Mononuclear cell (primary cell): Measurements from ENCODE around the gene CEL. TPM values are rescaled to one million over a fixed set of nuclear protein-coding genes. Genes with fewer than 3 reads are reported as not detected.
A peak's percentile ranks its signal among the peaks of the same experiment; 100 is the strongest.

ENCODE experiments used
- H3K27me3 ChIP-seq: 2 replicates; pipeline ENCODE4 v1.6.0; 2011; ENCODE audit warnings: low read length, control low read depth; ENCODE audit not compliant: insufficient read depth
- H3K4me1 ChIP-seq: 2 replicates; pipeline ENCODE4 v1.5.1; 2011; ENCODE audit warnings: mild to moderate bottlenecking, low read length, control low read depth; ENCODE audit not compliant: insufficient read depth
- H3K4me3 ChIP-seq: 2 replicates; pipeline ENCODE4 v1.5.1; 2011; ENCODE audit warnings: mild to moderate bottlenecking, low read length, moderate library complexity
- H3K9me3 ChIP-seq: 2 replicates; pipeline ENCODE4 v1.5.1; 2011; ENCODE audit warnings: low read depth, mild to moderate bottlenecking, control low read depth, low read length
- total RNA-seq: library from RNA; depleted of rRNA; stranded (reverse); fragments of >200 nt; gene quantifications from one replicate; pipeline ENCODE4 v1.2.3, GENCODE V29; 2012

Gene CEL
- total RNA-seq, 1 donor = 0.21 TPM

GRCh38 chr9:133117271-133118178 lies 55.7 kb downstream of the CEL start:
- Histone ChIP-seq H3K9me3 (no peaks in the 10 kb centered on the region), H3K27me3 (no peaks in the 10 kb centered on the region), H3K4me3 (no peak overlapping the region), H3K4me1 (peaks cover 93% of the 10 kb centered on the region)

- no peaks in the 10 kb centered on the region for H3K27me3 ChIP-seq
- peaks cover 93% of the 10 kb centered on the region for H3K4me1 ChIP-seq
- H3K9me3 ChIP-seq = no peaks in the 10 kb centered on the region
- no peak overlapping the region for H3K4me3 ChIP-seq
Measured at GRCh38 chr9:133118179-133118520, 56.4 kb downstream of the CEL start.

GRCh38 chr9:133118568-133118967 lies 56.8 kb downstream of the CEL start:
- Histone ChIP-seq H3K9me3 (no peaks in the 10 kb centered on the region), H3K27me3 (no peaks in the 10 kb centered on the region), H3K4me3 (no peak overlapping the region), H3K4me1 (peaks cover 93% of the 10 kb centered on the region)

- H3K4me1 ChIP-seq = peaks cover 91% of the 10 kb centered on the region
- no peaks in the 10 kb centered on the region for H3K27me3 ChIP-seq
- no peaks in the 10 kb centered on the region for H3K9me3 ChIP-seq
- no peak overlapping the region for H3K4me3 ChIP-seq
Measured at GRCh38 chr9:133119103-133119845, 57.5 kb downstream of the CEL start.

GRCh38 chr9:133119846-133120500 lies 58.2 kb downstream of the CEL start:
- Histone ChIP-seq H3K27me3 (no peaks in the 10 kb centered on the region), H3K4me3 (peak overlapping the region; percentile 46), H3K4me1 (peaks cover 91% of the 10 kb centered on the region), H3K9me3 (no peaks in the 10 kb centered on the region)

GRCh38 chr9:133120501-133121197 lies 58.9 kb downstream of the CEL start:
- H3K4me3 ChIP-seq = peak overlapping the region; percentile 46
- H3K4me1 ChIP-seq = peaks cover 91% of the 10 kb centered on the region
- no peaks in the 10 kb centered on the region for H3K27me3 ChIP-seq
- no peaks in the 10 kb centered on the region for H3K9me3 ChIP-seq

Other genes with a start within 250 kb of the CEL start
- gene AK8, start 183.7 kb upstream of the CEL start, total RNA-seq = 0.63 TPM
- 0.52 TPM for gene SPACA9, start 183.1 kb upstream of the CEL start, total RNA-seq
- 48.5 TPM for gene TSC1, start 117.4 kb upstream of the CEL start, total RNA-seq
- gene GFI1B, start 83.3 kb upstream of the CEL start, total RNA-seq = 13.6 TPM
- gene GTF3C5, start 31.0 kb upstream of the CEL start, total RNA-seq = 29.7 TPM
- gene RALGDS, start 59.3 kb downstream of the CEL start, total RNA-seq = 59.0 TPM
- 5.6 TPM for gene GBGT1, start 101.9 kb downstream of the CEL start, total RNA-seq
- gene OBP2B, start 147.3 kb downstream of the CEL start, total RNA-seq = not detected
- gene ABO, start 213.2 kb downstream of the CEL start, total RNA-seq = 4.5 TPM